ENCODE data around the gene MAP1LC3A.

The MAP1LC3A gene

DNA sequence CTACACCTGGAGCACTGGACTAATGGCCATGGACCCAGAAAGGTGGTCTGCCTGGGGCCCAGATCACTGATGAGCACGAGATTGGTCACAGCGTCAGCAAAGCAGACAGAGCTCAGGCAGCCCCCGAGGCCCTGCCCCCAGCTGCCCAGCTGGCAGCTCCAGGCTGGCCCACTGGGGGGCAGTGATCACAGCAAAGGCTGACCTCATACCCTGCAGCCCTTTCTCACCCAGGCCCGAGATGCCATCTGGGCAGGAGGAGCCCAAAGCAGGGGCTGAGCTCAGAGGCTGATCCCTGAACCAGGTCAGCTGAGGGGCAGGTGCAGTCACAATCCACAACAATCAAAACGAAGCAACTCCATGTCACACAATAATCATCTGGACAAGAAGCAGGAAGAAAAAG lies 4.1 kb downstream of the MAP1LC3A start (continued):
- TF ChIP-seq, protein P1, sequence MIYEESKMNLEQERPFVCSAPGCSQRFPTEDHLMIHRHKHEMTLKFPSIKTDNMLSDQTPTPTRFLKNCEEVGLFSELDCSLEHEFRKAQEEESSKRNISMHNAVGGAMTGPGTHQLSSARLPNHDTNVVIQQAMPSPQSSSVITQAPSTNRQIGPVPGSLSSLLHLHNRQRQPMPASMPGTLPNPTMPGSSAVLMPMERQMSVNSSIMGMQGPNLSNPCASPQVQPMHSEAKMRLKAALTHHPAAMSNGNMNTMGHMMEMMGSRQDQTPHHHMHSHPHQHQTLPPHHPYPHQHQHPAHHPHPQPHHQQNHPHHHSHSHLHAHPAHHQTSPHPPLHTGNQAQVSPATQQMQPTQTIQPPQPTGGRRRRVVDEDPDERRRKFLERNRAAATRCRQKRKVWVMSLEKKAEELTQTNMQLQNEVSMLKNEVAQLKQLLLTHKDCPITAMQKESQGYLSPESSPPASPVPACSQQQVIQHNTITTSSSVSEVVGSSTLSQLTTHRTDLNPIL (CRISPR knock-in tag; IDR thresholded peaks at IDR 0.05; ENCODE audit: low read depth), result no peak

DNA sequence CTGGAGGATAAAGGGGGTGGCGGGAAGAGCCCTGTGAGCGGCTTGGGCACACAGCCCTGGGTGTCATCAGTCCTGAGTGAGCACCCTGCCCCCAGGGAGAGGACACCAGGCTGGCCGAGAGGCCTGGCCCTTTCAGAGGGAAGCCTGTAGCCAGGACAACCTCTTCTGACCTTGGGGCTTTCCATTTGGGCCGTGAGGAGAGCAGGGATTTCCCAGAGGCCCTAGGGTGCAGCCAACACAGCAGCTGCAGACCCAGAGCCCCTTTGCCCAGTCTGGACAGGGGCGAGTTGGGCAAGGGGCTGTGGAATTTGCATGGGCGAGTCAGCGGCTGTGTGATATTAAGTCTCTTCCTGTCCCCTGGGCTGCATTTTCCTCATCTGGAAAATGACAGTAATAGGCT lies 6.3 kb downstream of the MAP1LC3A start:
- no peak for ATAC-seq
- TF ChIP-seq GLIS3 (CRISPR knock-in tag; IDR thresholded peaks at IDR 0.05) (no peak), ESRRG (CRISPR knock-in tag; IDR thresholded peaks at IDR 0.05) (no peak), TCF4 (CRISPR knock-in tag; IDR thresholded peaks at IDR 0.05; ENCODE audit: borderline replicate concordance) (no peak), ARNTL (CRISPR knock-in tag; IDR thresholded peaks at IDR 0.05; ENCODE audit: borderline replicate concordance, low read depth) (no peak), SNAI2 (CRISPR knock-in tag; IDR thresholded peaks at IDR 0.05) (no peak)
- TF ChIP-seq, protein P2, sequence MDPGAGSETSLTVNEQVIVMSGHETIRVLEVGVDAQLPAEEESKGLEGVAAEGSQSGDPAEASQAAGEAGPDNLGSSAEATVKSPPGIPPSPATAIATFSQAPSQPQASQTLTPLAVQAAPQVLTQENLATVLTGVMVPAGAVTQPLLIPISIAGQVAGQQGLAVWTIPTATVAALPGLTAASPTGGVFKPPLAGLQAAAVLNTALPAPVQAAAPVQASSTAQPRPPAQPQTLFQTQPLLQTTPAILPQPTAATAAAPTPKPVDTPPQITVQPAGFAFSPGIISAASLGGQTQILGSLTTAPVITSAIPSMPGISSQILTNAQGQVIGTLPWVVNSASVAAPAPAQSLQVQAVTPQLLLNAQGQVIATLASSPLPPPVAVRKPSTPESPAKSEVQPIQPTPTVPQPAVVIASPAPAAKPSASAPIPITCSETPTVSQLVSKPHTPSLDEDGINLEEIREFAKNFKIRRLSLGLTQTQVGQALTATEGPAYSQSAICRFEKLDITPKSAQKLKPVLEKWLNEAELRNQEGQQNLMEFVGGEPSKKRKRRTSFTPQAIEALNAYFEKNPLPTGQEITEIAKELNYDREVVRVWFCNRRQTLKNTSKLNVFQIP (CRISPR knock-in tag; IDR thresholded peaks at IDR 0.05; ENCODE audit: borderline replicate concordance, low read depth), result no peak

DNA sequence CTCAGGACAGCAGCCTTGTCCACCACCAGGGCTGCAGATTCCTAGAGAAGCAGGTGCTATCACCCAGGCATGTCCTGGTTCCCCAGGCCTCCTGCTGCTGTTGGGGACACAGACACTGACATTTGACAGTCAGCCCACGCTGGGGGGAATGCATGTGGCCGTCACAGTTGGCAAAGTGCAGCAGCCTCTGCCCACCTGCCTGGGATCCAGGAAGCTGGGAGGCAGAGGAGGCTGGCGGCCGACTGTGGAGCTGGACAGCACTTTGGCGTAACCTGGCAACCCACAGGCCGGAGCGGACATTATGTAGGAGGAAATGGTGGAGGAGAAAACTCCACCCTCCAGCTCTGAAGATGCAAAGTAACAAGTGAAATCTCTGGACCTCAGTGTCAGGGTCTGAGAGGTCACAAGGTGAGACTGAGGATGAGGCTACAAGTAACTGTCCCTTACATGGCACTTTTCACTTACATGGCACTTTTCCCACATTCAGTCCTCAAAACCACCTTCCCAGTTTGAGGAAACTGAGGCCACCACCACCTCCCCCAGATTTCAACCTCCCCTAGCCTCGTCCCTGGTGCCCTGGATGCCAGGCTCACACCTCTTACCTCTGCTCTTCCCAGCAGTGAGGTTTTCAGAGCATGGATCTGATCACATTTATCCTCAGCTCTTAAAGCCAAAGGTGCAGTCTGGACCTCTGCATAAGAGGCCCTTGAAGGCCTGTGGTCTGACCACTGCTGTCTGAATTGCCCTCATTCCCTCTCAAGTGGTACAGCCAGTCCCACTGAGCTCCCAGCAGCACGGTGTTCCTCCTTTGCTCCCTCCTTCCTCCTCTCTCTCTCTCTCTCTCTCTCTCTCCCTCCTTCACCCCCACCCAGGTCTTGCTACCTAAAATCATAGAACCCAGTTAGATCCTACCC lies 8.7 kb downstream of the MAP1LC3A start:
- no peak for ATAC-seq
- no peak for TF ChIP-seq ISL1 (CRISPR knock-in tag; IDR thresholded peaks at IDR 0.05)
- TF ChIP-seq, protein P1 (CRISPR knock-in tag; IDR thresholded peaks at IDR 0.05; ENCODE audit: low read depth), result no peak
- no peak for TF ChIP-seq ZFP3 (CRISPR knock-in tag; IDR thresholded peaks at IDR 0.05)
- TF ChIP-seq ARNTL (CRISPR knock-in tag; IDR thresholded peaks at IDR 0.05; ENCODE audit: borderline replicate concordance, low read depth), result no peak
- no peak for TF ChIP-seq TOX (CRISPR knock-in tag; IDR thresholded peaks at IDR 0.05; ENCODE audit: borderline replicate concordance)
- no peak for TF ChIP-seq RARB (CRISPR knock-in tag; IDR thresholded peaks at IDR 0.05)
- no peak for TF ChIP-seq PPARA (CRISPR knock-in tag; IDR thresholded peaks at IDR 0.05; ENCODE audit: borderline replicate concordance)
- TF ChIP-seq, protein P2 (CRISPR knock-in tag; IDR thresholded peaks at IDR 0.05; ENCODE audit: borderline replicate concordance, low read depth), result no peak
- TF ChIP-seq GLIS3 (CRISPR knock-in tag; IDR thresholded peaks at IDR 0.05), result no peak
- TF ChIP-seq ZC3H10 (CRISPR knock-in tag; IDR thresholded peaks at IDR 0.05), result no peak
- TF ChIP-seq, protein P3, sequence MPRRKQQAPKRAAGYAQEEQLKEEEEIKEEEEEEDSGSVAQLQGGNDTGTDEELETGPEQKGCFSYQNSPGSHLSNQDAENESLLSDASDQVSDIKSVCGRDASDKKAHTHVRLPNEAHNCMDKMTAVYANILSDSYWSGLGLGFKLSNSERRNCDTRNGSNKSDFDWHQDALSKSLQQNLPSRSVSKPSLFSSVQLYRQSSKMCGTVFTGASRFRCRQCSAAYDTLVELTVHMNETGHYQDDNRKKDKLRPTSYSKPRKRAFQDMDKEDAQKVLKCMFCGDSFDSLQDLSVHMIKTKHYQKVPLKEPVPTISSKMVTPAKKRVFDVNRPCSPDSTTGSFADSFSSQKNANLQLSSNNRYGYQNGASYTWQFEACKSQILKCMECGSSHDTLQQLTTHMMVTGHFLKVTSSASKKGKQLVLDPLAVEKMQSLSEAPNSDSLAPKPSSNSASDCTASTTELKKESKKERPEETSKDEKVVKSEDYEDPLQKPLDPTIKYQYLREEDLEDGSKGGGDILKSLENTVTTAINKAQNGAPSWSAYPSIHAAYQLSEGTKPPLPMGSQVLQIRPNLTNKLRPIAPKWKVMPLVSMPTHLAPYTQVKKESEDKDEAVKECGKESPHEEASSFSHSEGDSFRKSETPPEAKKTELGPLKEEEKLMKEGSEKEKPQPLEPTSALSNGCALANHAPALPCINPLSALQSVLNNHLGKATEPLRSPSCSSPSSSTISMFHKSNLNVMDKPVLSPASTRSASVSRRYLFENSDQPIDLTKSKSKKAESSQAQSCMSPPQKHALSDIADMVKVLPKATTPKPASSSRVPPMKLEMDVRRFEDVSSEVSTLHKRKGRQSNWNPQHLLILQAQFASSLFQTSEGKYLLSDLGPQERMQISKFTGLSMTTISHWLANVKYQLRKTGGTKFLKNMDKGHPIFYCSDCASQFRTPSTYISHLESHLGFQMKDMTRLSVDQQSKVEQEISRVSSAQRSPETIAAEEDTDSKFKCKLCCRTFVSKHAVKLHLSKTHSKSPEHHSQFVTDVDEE (CRISPR knock-in tag; IDR thresholded peaks at IDR 0.05), result no peak
- no peak for TF ChIP-seq BACH2 (CRISPR knock-in tag; IDR thresholded peaks at IDR 0.05; ENCODE audit: borderline replicate concordance)
- no peak for TF ChIP-seq TCF4 (CRISPR knock-in tag; IDR thresholded peaks at IDR 0.05; ENCODE audit: borderline replicate concordance)
